OCI-LY7 (cell line): ENCODE results near the gene DLGAP5. TPM values are rescaled to one million over a fixed set of nuclear protein-coding genes. Genes with fewer than 3 reads are reported as not detected.

Experiments
- BruUV-seq: library from RNA; stranded (reverse); fragments of 400-500 nt; replicated peaks from 2 replicates; lab custom pipeline; 2021; lab: Mats Ljungman, UMichigan
- CTCF ChIA-PET: fragments of 300-600 bp; sonication (Branson Sonifier 250); formaldehyde crosslinking; loops from one replicate; lab custom pipeline; 2022; ENCODE audit warnings: antibody characterized with exemption; ENCODE audit not compliant: unreplicated experiment; lab: Charles Lee
- POLR2A ChIA-PET: fragments of 300-600 bp; sonication (Branson Sonifier 250); formaldehyde crosslinking; loops from one replicate; lab custom pipeline; 2022; ENCODE audit warnings: antibody characterized with exemption; lab: Charles Lee
- DNase-seq: peaks from one replicate; pipeline ENCODE4 v3.0.0-alpha.2; 2015; ENCODE audit warnings: low spot score
- H2AFZ ChIP-seq: fragments of 200-600 bp; sonication (generic), shearing (Covaris generic); 2 replicates; pipeline ENCODE4 v1.6.1; 2014; ENCODE audit warnings: mild to moderate bottlenecking, antibody characterized with exemption, low read length, moderate library complexity
- H3K27ac ChIP-seq: fragments of 200-600 bp; sonication (generic); 2 replicates; pipeline ENCODE4 v1.5.1; 2014; ENCODE audit warnings: mixed run types, low read depth, mild to moderate bottlenecking, moderate library complexity, low read length, inconsistent platforms; ENCODE audit not compliant: poor library complexity, severe bottlenecking
- H3K36me3 ChIP-seq: fragments of 200-600 bp; sonication (generic); 2 replicates; pipeline ENCODE4 v1.6.1; 2014; ENCODE audit warnings: mild to moderate bottlenecking, antibody characterized with exemption, low read length, moderate library complexity, mixed read lengths; ENCODE audit not compliant: insufficient read depth
- H3K4me1 ChIP-seq: fragments of 200-600 bp; sonication (generic); 2 replicates; pipeline ENCODE4 v1.5.1; 2014; ENCODE audit warnings: mild to moderate bottlenecking, low read length; ENCODE audit not compliant: insufficient read depth, poor library complexity, severe bottlenecking
- H3K4me2 ChIP-seq: fragments of 200-600 bp; sonication (generic); 2 replicates; pipeline ENCODE4 v1.6.1; 2014; ENCODE audit warnings: mild to moderate bottlenecking, low read length
- H3K4me3 ChIP-seq: fragments of 200-600 bp; sonication (generic); 2 replicates; pipeline ENCODE4 v1.5.1; 2014; ENCODE audit warnings: mild to moderate bottlenecking, low read depth, low read length; ENCODE audit not compliant: poor library complexity, severe bottlenecking
- H3K79me2 ChIP-seq: fragments of 200-600 bp; sonication (generic); 2 replicates; pipeline ENCODE4 v1.6.1; 2016; ENCODE audit warnings: low read depth, mild to moderate bottlenecking, low read length, moderate library complexity, mixed read lengths; ENCODE audit not compliant: insufficient read depth
- H3K9me2 ChIP-seq: fragments of 200-600 bp; sonication (generic); 2 replicates; pipeline ENCODE4 v1.6.1; 2016; ENCODE audit warnings: mild to moderate bottlenecking, low read length, mixed read lengths; ENCODE audit not compliant: insufficient read depth
- H3K9me3 ChIP-seq: fragments of 200-600 bp; sonication (generic); 2 replicates; pipeline ENCODE4 v1.6.1; 2014; ENCODE audit warnings: mild to moderate bottlenecking, mixed run types, low read length, mixed read lengths
- H4K20me1 ChIP-seq: fragments of 200-600 bp; sonication (generic); 2 replicates; pipeline ENCODE4 v1.6.1; 2014; ENCODE audit warnings: mild to moderate bottlenecking, antibody characterized with exemption, low read length, moderate library complexity, mixed read lengths; ENCODE audit not compliant: insufficient read depth
- CTCF ChIP-seq: fragments of 200-600 bp; sonication (generic); conservative IDR thresholded peaks from 2 replicates; pipeline ENCODE4 v1.5.1; 2014; ENCODE audit warnings: mild to moderate bottlenecking, antibody characterized with exemption, low read length, moderate library complexity, mixed read lengths
- EZH2phosphoT487 ChIP-seq: fragments of 200-600 bp; sonication (generic); IDR thresholded peaks from 2 replicates; pipeline ENCODE4 v1.6.1; 2018; ENCODE audit warnings: low read depth, borderline replicate concordance, mild to moderate bottlenecking, mixed run types, antibody characterized with exemption, low read length, moderate library complexity, mixed read lengths
- intact Hi-C: fragments of 100-400 bp; cut with micrococcal nuclease; formaldehyde crosslinking; loops from one replicate; pipeline ENCODE4 v1.10.0; 2022; ENCODE audit not compliant: unreplicated experiment
- total RNA-seq, 2 experiments: library from RNA; depleted of rRNA in 1 of 2; stranded (reverse); fragments of >200 nt in 1 of 2; shearing (Covaris generic) in 1 of 2; gene quantifications; 2 replicates each; pipeline ENCODE4 v1.2.3, GENCODE V29; 2014 to 2022

Gene DLGAP5
- total RNA-seq, 2 experiments from 2014 or later, result 57.6 to 92.2 TPM

- Histone ChIP-seq H3K9me2 (no peaks in the 10 kb centered on the region), H3K4me2 (no peak overlapping the region), H3K27ac (no peak overlapping the region), H4K20me1 (no peaks in the 10 kb centered on the region), H3K4me3 (no peak overlapping the region), H3K9me3 (no peaks in the 10 kb centered on the region), H3K36me3 (no peaks in the 10 kb centered on the region), H2AFZ (no peak overlapping the region), H3K4me1 (no peaks in the 10 kb centered on the region), H3K79me2 (no peaks in the 10 kb centered on the region)
- ChIA-PET CTCF (no interaction called here), POLR2A (interaction anchor here (1.0 kb wide), 1 partner anchor 13 kb away, joined by 4 read pairs; no protein-coding TSS in a partner anchor)
- DNase-seq, result no peak
- intact Hi-C loops, result no loop called here
- BruUV-seq, result no TSS peak
- no peak for TF ChIP-seq CTCF
- TF ChIP-seq EZH2phosphoT487, result no peak
Measured at GRCh38 chr14:55200651-55201050, 9.3 kb upstream of the DLGAP5 start.

- Histone ChIP-seq H3K36me3 (no peaks in the 10 kb centered on the region), H3K4me3 (no peak overlapping the region), H3K4me1 (no peaks in the 10 kb centered on the region), H3K9me3 (no peaks in the 10 kb centered on the region), H3K9me2 (no peaks in the 10 kb centered on the region), H3K79me2 (no peaks in the 10 kb centered on the region), H2AFZ (no peak overlapping the region), H3K4me2 (no peak overlapping the region), H4K20me1 (no peaks in the 10 kb centered on the region), H3K27ac (no peak overlapping the region)
- ChIA-PET CTCF (no interaction called here), POLR2A (interaction anchor here (1.1 kb wide), 1 partner anchor 51 kb away, joined by 3 read pairs; no protein-coding TSS in a partner anchor)
- no TSS peak for BruUV-seq
- intact Hi-C loops, result no loop called here
- TF ChIP-seq CTCF, result no peak
- TF ChIP-seq EZH2phosphoT487, result no peak
- no peak for DNase-seq
Measured at GRCh38 chr14:55198749-55199148, 7.4 kb upstream of the DLGAP5 start.

GRCh38 chr14:55194656-55195355 is 3.4 kb upstream of the DLGAP5 start:
- Histone ChIP-seq H3K9me2 (no peaks in the 10 kb centered on the region), H2AFZ (no peak overlapping the region), H3K27ac (no peak overlapping the region), H3K4me1 (peaks cover 12% of the 10 kb centered on the region), H3K4me2 (no peak overlapping the region), H3K4me3 (no peak overlapping the region), H3K9me3 (peaks cover 8% of the 10 kb centered on the region; the same call in 1 of the 2 replicates), H3K36me3 (no peaks in the 10 kb centered on the region; the same call in 1 of the 2 replicates), H4K20me1 (peaks cover under 1% of the 10 kb centered on the region), H3K79me2 (peaks cover 14% of the 10 kb centered on the region)
- CTCF ChIA-PET, result no interaction called here
- no TSS peak for BruUV-seq
- POLR2A ChIA-PET, result interaction anchor here (0.7 to 1.6 kb wide), 2 partner anchors 9 to 136 kb away, joined by 3 to 4 read pairs; no protein-coding TSS in a partner anchor
- TF ChIP-seq EZH2phosphoT487 (no peak), CTCF (no peak)
- intact Hi-C loops, result loop anchor here (5.0 kb wide), 2 partner anchors 77 to 93 kb away; partner anchors contain the start of gene FBXO34
- DNase-seq, result no peak
